Measurements from ENCODE around the gene TBC1D8.

TBC1D8 gene

GRCh38 chr2:101001691-101002561, 149.3 kb downstream of the TBC1D8 start, which contains the start of gene RPL31:
RPL31 (plus strand) TSS chr2:101002289; CDS start chr2:101002702, 413 bp downstream.
- TF ChIP-seq ZFX (IDR thresholded peaks at IDR 0.05) (peak; percentile 55), CTCF (conservative IDR thresholded peaks at IDR 0.05) (no peak)
- H3K27ac ChIP-seq, result peak within 1 kb of the TSS; percentile 98

- no peak overlapping the region for H3K27ac ChIP-seq
Observed at GRCh38 chr2:100999995-101000394, 151.2 kb downstream of the TBC1D8 start.

DNA sequence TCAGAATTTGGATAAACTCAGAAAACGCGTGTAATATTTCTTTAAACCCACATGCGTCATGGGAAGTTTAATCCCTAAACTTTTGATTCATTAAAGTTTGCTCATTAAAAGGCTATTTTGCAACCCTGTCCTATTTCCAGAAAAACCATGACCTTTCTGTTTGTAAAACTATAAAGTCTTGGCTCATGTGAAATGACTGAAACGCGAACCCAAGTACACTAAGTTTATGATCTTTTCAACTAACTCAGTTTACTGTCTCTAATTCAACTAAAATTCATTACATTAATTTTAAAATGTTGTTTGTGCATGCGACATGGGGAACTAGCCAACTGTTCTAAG, 153.0 kb downstream of the TBC1D8 start:
- H3K27ac ChIP-seq, result no peak overlapping the region
- TF ChIP-seq CTCF (conservative IDR thresholded peaks at IDR 0.05) (no peak), ZFX (IDR thresholded peaks at IDR 0.05) (no peak)

More at GRCh38 chr2:100999995-101000394, 151.2 kb downstream of the TBC1D8 start:
- TF ChIP-seq CTCF (conservative IDR thresholded peaks at IDR 0.05) (no peak), ZFX (IDR thresholded peaks at IDR 0.05) (no peak)

DNA sequence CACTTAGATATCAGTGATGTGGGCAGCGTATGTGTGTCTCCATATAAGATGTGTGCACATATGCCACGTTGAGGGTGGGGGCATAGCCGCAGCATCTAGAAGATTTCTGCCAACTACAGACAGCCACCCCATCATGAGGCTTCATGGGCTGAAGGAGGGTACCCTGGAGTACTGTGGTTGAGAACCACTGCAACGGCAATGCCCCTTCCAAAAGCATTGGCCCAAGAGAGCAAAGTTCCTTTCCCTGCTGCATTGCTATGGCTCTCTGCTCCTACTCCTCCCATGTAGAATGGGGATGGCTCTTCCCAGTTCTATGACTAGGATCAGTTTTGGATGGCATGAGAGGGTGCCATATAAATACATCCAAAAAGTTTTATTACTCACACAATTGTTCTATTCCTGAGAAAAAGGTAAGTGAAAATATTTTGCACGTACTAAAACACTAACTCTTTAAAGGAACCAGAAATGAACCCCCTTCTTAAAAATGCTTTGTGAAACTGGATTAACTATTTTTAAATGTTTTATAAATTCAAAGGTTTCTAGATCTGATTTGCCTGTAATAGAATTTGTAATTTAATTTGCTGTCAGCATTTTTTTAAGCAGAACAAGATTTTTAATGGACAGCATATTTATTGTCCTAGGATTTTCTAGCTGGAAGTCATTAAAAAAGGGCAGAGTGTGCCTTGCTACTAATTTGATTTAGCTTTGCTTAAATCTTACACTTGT, 153.5 kb downstream of the TBC1D8 start:
- H3K27ac ChIP-seq, result no peak overlapping the region
- no peak for TF ChIP-seq ZFX (IDR thresholded peaks at IDR 0.05)
- no peak for TF ChIP-seq CTCF (conservative IDR thresholded peaks at IDR 0.05)

GRCh38 chr2:100995309-100996075, 155.7 kb downstream of the TBC1D8 start:
- TF ChIP-seq CTCF (conservative IDR thresholded peaks at IDR 0.05) (no peak), ZFX (IDR thresholded peaks at IDR 0.05) (no peak)
- H3K27ac ChIP-seq, result no peak overlapping the region

DNA sequence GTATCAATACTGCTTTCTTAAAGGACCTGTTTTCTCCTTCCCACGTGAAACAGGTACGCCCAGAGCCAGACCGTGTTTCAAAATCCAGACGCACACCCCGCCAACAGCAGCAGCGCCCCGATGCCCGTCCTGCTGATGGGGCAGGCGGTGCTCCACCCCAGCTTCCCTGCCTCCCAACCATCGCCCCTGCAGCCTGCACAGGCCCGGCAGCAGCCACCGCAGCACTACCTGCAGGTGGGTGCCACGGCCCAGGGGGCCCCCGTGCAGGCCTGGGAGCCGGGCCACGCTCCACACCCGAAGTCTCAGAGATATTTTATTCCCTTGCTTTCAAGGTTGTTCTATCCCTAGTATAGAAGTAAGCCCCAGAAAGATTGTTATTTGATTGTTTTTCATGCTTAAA, 157.9 kb downstream of the TBC1D8 start:
- TF ChIP-seq CTCF (conservative IDR thresholded peaks at IDR 0.05) (no peak), ZFX (IDR thresholded peaks at IDR 0.05) (no peak)
- no peak overlapping the region for H3K27ac ChIP-seq
